Breast epithelium (tissue), 4 donors: ENCODE results near the gene FBH1. TPM values are rescaled to one million over a fixed set of nuclear protein-coding genes. Genes with fewer than 3 reads are reported as not detected.
A peak's percentile ranks its signal among the peaks of the same experiment; 100 is the strongest.

Experiments used
- DNase-seq, 2 donors: peaks; one replicate each; pipeline ENCODE4 v3.0.0-alpha.2; 2019; ENCODE audit warnings: low spot score in 2 of 2
- H3K27ac ChIP-seq, 2 donors: fragments of 200-600 bp; sonication (generic) in 1 of 2; one replicate each; pipeline ENCODE4 v1.5.1; 2016 to 2019; ENCODE audit warnings: mild to moderate bottlenecking in 1 of 2
- H3K27me3 ChIP-seq, 2 donors: fragments of 200-600 bp; sonication (generic) in 1 of 2; one replicate each; pipeline versions ENCODE4 v1.5.1 to v1.6.0; 2017 to 2019; ENCODE audit warnings: control low read depth in 1 of 2, mild to moderate bottlenecking in 1 of 2
- H3K36me3 ChIP-seq: fragments of 200-600 bp; one replicate; pipeline ENCODE4 v1.5.1; 2019
- H3K4me1 ChIP-seq, 2 donors: fragments of 200-600 bp; sonication (generic); one replicate each; pipeline ENCODE4 v1.5.1; 2016 to 2019; ENCODE audit warnings: control low read depth in 1 of 2
- H3K4me3 ChIP-seq, 3 donors: fragments of 200-600 bp; sonication (generic); 1 replicate in 2 of 3; 2 replicates in 1 of 3; pipeline ENCODE4 v1.5.1; 2016 to 2019; ENCODE audit warnings: mild to moderate bottlenecking in 3 of 3, moderate library complexity in 2 of 3
- H3K9me3 ChIP-seq, 2 donors: fragments of 200-600 bp; sonication (generic) in 1 of 2; one replicate each; pipeline ENCODE4 v1.5.1; 2016 to 2019; ENCODE audit warnings: control low read depth in 1 of 2
- POLR2A ChIP-seq: fragments of 450-650 bp; IDR thresholded peaks from one replicate; pipeline ENCODE4 v1.6.1; 2016; ENCODE audit warnings: antibody characterized with exemption, mild to moderate bottlenecking, moderate library complexity
- POLR2AphosphoS5 ChIP-seq, 3 donors: sonication (generic); formaldehyde crosslinking; IDR thresholded peaks; one replicate each; pipeline ENCODE4 v1.6.1; 2017; ENCODE audit warnings: antibody characterized with exemption in 3 of 3
- intact Hi-C: fragments of 100-400 bp; cut with DNase I; formaldehyde crosslinking; loops from one replicate; pipeline ENCODE4 v1.15.1; 2023; ENCODE audit warnings: low total_unique reads
- total RNA-seq, 3 donors: library from RNA; depleted of rRNA; stranded (reverse); fragments of >200 nt; gene quantifications; one replicate each; pipeline ENCODE4 v1.1.0, GENCODE V29; 2016
- TF ChIP-seq, protein P1 (sequence below), 3 donors: fragments of 450-650 bp; IDR thresholded peaks; one replicate each; pipeline ENCODE4 v1.5.1; 2016 to 2017; ENCODE audit warnings: antibody characterized with exemption in 3 of 3, mild to moderate bottlenecking in 3 of 3, moderate library complexity in 3 of 3

The FBH1 gene
- total RNA-seq, 3 donors from 2014 or later: 91.2 to 115 (median 109) TPM

DNA sequence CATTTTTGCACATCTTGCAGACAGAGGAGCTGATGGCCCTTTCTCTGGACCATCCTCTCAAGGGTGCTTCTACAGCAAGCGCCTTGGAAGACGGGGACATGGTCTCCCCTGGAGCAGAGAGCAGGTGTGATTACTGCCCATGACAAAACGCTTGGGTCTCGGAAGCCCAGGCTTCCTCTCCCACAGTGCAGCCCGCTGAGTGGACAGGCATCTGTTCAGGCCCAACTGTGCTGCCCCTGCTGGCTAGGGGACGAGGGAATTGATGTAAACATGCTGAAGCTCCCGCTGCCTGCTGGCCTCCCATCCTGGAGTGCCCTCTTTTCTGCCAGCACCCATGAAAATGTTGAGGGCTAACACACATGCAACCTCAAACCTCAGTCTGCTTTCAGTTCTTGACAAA, 73.0 kb downstream of the FBH1 start:
- intact Hi-C loops: no loop called here
- no peak overlapping the region for H3K27ac ChIP-seq
- H3K27me3 ChIP-seq: no peaks in the 10 kb centered on the region
- DNase-seq: peak in 1 of 2 donors; percentile 37
- no peaks in the 10 kb centered on the region for H3K4me1 ChIP-seq
- TF ChIP-seq POLR2A (no peak), POLR2AphosphoS5 (IDR thresholded peaks at IDR 0.05) (no peak)
- TF ChIP-seq, protein P1, sequence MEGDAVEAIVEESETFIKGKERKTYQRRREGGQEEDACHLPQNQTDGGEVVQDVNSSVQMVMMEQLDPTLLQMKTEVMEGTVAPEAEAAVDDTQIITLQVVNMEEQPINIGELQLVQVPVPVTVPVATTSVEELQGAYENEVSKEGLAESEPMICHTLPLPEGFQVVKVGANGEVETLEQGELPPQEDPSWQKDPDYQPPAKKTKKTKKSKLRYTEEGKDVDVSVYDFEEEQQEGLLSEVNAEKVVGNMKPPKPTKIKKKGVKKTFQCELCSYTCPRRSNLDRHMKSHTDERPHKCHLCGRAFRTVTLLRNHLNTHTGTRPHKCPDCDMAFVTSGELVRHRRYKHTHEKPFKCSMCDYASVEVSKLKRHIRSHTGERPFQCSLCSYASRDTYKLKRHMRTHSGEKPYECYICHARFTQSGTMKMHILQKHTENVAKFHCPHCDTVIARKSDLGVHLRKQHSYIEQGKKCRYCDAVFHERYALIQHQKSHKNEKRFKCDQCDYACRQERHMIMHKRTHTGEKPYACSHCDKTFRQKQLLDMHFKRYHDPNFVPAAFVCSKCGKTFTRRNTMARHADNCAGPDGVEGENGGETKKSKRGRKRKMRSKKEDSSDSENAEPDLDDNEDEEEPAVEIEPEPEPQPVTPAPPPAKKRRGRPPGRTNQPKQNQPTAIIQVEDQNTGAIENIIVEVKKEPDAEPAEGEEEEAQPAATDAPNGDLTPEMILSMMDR (IDR thresholded peaks at IDR 0.05): no peak
- no peaks in the 10 kb centered on the region for H3K9me3 ChIP-seq
- H3K4me3 ChIP-seq: no peak overlapping the region
- H3K36me3 ChIP-seq: no peaks in the 10 kb centered on the region

DNA sequence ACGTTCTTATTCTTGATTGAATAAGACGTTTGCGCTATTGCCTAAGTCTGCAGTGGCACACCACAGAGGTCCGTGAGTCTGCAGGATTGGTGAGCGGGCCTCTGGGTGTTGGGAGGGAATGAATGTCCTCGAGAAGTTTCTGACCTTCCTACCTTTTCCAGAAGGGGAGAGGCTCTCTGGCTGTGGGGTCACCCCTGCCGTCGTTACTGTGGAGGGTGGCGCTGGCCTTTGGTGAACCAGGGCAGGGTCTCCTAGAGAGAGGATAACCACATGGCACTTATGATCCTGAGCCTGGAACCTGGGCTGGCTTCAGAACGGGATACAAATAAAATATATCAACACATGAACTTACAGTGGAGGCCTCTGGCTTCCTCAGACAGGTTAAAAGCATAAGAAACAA, 73.5 kb downstream of the FBH1 start:
- Histone ChIP-seq H3K27me3 (no peaks in the 10 kb centered on the region), H3K27ac (no peak overlapping the region), H3K9me3 (no peaks in the 10 kb centered on the region), H3K36me3 (no peaks in the 10 kb centered on the region), H3K4me1 (no peaks in the 10 kb centered on the region), H3K4me3 (no peak overlapping the region)
- intact Hi-C loops: no loop called here
- TF ChIP-seq POLR2A (no peak), POLR2AphosphoS5 (IDR thresholded peaks at IDR 0.05) (no peak)
- TF ChIP-seq, protein P1 (IDR thresholded peaks at IDR 0.05): no peak
- peak in 1 of 2 donors; percentile 49 for DNase-seq

GRCh38 chr10:5964736-5965135, 74.7 kb downstream of the FBH1 start:
- DNase-seq: peak; percentile 7 to 38
- TF ChIP-seq POLR2AphosphoS5 (IDR thresholded peaks at IDR 0.05): no peak
- TF ChIP-seq POLR2A: no peak

GRCh38 chr10:5965266-5965665, 75.2 kb downstream of the FBH1 start:
- H3K27me3 ChIP-seq: no peaks in the 10 kb centered on the region
- H3K9me3 ChIP-seq: no peaks in the 10 kb centered on the region
- H3K4me1 ChIP-seq: no peaks in the 10 kb centered on the region
- DNase-seq: peak; percentile 9 to 28
- no peaks in the 10 kb centered on the region for H3K36me3 ChIP-seq
- H3K4me3 ChIP-seq: no peak overlapping the region
- TF ChIP-seq POLR2AphosphoS5 (IDR thresholded peaks at IDR 0.05): no peak
- TF ChIP-seq, protein P1 (IDR thresholded peaks at IDR 0.05): no peak
- no peak for TF ChIP-seq POLR2A
- intact Hi-C loops: loop anchor here (5.0 kb wide), 1 partner anchor 1447 kb away; the partner anchor contains the start of gene SFMBT2
- no peak overlapping the region for H3K27ac ChIP-seq

More at GRCh38 chr10:5964736-5965135, 74.7 kb downstream of the FBH1 start:
- intact Hi-C loops: loop anchor here (5.0 kb wide), 1 partner anchor 1448 kb away; the partner anchor contains the start of gene SFMBT2
- Histone ChIP-seq H3K4me1 (no peaks in the 10 kb centered on the region), H3K36me3 (no peaks in the 10 kb centered on the region), H3K27ac (no peak overlapping the region), H3K9me3 (no peaks in the 10 kb centered on the region), H3K27me3 (no peaks in the 10 kb centered on the region), H3K4me3 (no peak overlapping the region)

DNA sequence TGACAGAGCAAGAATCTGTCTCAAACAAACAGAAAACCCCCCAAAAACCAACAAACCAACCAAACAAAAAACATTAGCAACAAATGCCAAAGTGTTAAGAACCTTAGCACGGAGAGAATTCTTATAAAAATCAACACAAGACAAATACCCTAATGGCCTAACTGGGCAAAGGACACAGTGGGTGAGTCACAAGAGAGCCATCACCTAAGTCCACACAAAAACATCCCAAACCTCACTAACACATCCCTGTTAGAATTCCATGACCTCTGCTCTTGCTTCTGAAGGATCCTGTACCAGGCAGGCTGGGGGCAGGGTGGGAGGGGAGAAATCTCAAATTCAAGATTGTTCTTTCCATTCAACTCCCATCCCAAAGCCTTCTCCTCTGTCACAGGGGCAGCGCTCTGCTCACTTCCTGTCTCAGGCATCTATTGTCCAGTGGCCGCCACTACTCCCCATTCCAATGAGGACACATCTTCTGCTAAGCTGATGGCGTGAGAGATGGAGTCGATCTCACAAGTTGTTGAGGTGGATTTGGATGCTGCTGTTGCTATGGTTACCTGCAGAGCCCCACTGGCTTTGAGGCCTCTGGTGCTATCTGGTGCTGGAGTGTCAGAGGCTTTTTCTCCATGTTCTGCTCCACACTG, 78.1 kb downstream of the FBH1 start:
- peak; percentile 7 to 15 for DNase-seq
- H3K9me3 ChIP-seq: no peaks in the 10 kb centered on the region
- peak overlapping the region in 1 of 2 donors; percentile 4 for H3K27ac ChIP-seq
- H3K36me3 ChIP-seq: no peaks in the 10 kb centered on the region
- H3K4me1 ChIP-seq: peaks cover 0 to 14% of the 10 kb centered on the region in 2 donors
- H3K4me3 ChIP-seq: no peak overlapping the region
- H3K27me3 ChIP-seq: no peaks in the 10 kb centered on the region
- intact Hi-C loops: loop anchor here (5.0 kb wide), 1 partner anchor 1444 kb away; the partner anchor contains the start of gene SFMBT2
- TF ChIP-seq POLR2AphosphoS5 (IDR thresholded peaks at IDR 0.05) (no peak), POLR2A (no peak)
- TF ChIP-seq, protein P1 (IDR thresholded peaks at IDR 0.05): no peak
